Caki2 (cell line): ENCODE data around the gene SLC2A4. TPM values are rescaled to one million over a fixed set of nuclear protein-coding genes. Genes with fewer than 3 reads are reported as not detected.
"Not testable (repeated sequence)": the region's sequence is repeated elsewhere in the genome, so short reads cannot be mapped to it uniquely, and the experiment has no call there.

ENCODE experiments used
- DNase-seq: peaks from one replicate; pipeline ENCODE4 v3.0.0-alpha.2; 2015; ENCODE audit warnings: low read depth
- in situ Hi-C: cut with HindIII; loops from 2 replicates; pipeline ENCODE4 v1.10.0; 2016; ENCODE audit warnings: low sequenced_read_pairs, low pct_unique_long_range_greater_than_20kb, mixed read lengths
- total RNA-seq: library from RNA; depleted of rRNA; stranded (reverse); fragments of >200 nt; shearing (Covaris generic); gene quantifications from 2 replicates; pipeline ENCODE4 v1.2.3, GENCODE V29; 2014; ENCODE audit warnings: low replicate concordance; rRNA removed

SLC2A4 gene
- total RNA-seq, 1 experiment from 2014 or later = not detected

DNA sequence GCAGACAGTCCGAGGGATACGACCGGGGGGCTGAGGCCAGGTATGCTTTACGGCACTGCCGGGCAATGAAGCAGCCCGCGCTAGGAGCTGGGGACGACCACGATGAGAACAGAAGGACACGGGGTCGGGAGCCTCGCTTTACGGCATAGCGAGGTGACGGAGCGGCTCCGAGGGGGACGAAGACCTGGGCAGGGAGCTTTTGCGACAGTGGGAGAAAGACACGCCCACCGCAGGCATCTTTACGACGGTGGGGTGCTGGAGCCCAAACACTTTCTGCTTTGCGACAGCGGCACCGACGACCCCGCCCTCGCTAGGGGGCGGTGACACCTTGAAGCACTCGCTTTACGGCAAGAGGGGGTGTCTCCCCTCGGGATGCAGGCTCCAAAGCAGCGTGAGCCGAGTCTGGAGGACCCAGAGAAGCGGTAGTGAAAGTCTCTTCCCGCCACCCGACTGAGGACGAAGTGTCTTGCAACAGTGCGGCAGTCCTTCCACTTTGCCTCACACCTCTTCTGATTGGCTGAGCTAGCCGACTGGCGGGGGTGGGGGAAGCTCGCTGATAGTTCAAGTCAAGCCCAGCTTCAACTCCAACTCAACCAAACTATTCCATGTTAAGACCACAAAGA, 48.0 kb downstream of the SLC2A4 start:
- in situ Hi-C loops = no loop called here
- DNase-seq = peak; percentile 99

DNA sequence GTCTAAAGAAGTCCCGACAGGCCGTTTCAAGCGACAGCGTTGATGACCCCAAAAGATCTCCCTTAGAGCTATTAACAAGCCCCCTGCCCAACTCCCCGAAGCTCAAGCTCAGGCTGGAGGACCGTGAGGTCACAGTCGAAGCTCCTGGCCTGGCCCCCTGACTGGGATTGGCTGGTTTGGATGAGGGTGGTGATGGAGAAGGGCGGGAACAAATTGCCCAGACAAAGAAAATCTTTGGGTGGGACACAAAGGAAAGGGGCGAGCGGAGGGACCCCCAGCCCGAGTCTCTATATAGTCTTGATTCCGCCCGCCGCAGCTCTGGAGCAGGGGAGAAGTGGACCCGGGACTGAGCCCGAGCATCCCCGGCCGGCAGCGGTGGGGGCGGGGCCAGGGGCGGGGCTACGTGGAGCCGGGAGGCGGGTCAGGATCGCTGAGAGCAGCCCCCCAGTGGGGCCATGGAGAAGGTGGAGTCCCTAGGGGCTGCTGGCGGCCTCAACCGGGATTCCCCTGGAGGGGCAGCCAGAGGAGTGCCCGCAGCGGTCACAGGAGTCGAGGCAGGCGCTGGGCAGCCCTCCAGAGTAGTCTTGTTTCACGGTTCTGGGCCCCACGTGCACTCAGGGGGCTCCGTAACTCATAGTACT, 48.6 kb downstream of the SLC2A4 start:
- in situ Hi-C loops = no loop called here
- DNase-seq = no peak

DNA sequence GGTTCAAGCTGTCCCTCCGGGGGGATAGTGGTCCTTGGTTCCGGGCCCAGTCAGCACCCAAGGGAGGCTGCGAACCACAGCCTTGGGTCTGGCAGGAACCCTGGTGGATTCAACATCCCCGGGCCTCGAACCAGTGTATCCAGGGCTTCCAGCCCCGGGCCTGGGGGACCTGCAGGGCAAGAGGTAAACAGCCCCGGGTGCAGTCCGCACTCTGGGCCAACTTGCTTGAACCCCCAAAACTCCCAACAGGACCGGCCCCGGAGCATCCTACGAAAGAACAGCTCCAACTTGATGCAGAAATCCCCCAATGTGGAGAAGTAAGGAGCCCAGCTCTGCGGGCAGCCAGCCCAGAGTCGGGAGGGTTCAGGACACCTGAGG, 49.1 kb downstream of the SLC2A4 start:
- in situ Hi-C loops = no loop called here
- no peak for DNase-seq

- no peak for DNase-seq
- in situ Hi-C loops = no loop called here
Measured at GRCh38 chr17:7332111-7332510, 50.6 kb downstream of the SLC2A4 start.

DNA sequence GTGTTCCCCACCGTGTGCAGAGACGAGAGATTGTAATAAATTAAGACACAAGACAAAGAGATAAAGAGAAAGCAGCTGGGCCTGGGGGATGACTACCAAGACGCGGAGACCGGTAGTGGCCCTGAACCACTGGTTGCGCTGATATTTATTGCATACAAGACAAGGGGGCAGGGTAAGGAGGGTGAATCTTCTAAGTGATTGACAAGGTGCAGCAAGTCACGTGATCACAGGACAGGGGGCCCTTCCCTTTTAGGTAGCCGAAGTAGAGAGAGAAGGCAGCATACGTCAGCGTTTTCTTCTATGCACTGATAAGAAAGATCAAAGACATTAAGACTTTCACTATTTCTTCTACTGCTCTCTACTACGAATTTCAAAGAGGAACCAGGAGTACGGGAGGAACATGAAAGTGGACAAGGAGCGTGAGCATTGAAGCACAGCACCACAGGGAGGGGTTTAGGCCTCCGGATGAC, 51.1 kb downstream of the SLC2A4 start:
- in situ Hi-C loops, DNase-seq: not testable (repeated sequence)

DNA sequence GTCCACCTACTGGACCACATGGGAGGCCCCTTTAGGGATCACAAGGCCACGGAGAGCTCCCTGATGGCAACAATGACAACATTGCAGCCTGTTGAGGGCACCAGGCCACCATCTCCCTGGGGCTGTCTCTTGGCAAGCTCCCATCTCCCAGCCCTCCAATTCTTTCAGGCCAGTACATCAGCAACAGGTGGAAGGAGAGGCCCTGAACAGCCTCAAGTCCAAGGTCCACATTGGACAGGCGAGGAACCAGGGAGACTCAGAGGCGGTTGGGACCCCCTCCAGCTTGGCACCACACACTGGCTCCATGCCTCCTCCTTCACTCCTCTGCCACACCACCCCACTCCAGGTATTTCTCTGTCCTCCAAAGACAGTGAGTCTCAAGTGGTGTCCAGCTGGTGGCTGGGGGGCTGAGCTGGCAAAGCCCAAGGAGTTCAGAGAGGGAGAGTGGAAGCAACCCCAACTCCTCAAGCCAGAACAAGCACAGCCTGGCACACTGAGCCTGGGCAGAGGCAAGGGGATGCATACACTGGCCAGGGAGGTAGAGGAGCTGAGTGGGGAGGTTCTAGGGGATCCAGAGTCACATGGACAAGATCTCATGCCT, 53.5 kb downstream of the SLC2A4 start:
- DNase-seq = no peak
- in situ Hi-C loops = no loop called here

DNA sequence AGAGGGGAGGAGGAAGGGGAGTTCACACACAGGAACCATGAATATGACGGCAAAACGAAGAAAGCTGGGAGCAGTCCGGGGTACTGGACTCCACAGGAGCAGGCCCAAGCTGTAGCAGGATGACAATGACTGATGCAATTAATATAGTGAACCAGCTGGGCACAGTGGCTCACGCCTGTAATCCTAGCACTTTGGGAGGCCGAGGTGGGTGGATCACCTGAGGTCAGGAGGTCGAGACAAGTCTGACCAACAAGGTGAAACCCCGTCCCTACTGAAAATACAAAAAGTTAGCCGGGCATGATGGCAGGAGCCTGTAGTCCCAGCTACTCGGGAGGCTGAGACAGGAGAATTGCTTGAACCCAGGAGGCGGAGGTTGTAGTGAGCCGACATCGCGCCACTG, 54.2 kb downstream of the SLC2A4 start:
- DNase-seq, in situ Hi-C loops: not testable (repeated sequence)

DNA sequence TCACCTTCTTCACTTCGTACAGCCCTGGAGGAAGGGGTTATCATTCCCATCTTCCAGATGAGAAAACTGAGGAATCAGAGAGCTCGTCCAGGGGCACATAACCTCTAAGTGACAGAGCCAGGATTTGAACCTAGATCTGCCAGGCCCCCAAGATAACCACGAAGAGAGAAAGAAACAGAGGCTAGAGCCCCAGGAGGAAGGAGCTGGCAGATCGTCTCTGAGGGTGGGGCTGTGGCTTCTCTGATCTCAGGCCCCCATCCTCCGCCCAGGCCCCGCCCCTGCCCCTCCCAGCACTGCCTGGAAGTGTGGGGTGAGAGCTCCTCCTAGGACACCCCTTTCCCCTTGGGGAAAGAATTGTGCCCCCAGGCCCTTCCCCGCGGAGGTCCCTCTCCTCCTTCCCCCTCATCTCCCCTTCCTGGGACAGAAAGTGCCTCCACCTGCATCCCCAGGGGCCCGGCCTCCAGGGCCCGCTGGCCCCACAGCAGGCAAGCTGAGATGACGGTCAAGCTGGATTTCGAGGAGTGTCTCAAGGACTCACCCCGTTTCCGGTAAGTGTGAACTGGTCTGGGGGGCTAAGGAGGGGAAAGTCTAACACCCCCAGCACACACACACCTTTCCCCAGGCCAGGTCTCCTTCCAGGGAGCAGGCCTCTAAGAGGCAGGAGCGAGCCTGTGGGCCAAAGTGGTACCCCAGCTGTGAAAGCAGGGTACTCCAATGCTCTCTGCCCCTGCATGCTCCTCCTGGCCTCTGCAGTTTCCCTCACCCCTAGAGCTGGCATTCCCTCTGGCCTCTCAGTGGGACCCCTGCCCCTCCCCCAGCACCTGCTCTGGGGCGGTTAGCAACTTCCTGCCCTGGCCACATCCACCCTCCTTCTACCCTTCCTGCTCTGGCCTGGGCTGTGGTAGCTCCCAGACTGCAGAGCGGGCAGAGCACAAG, 55.0 kb downstream of the SLC2A4 start, which contains the start of gene ACAP1:
ACAP1 (plus strand) TSS at position 290 of the 936 bp plus-strand sequence; CDS start at position 496, 206 bp downstream.
- in situ Hi-C loops = no loop called here
- DNase-seq = no peak

GRCh38 chr17:7337600-7337999, 56.1 kb downstream of the SLC2A4 start:
- in situ Hi-C loops, DNase-seq: not testable (repeated sequence)

Other genes with a start within 250 kb of the SLC2A4 start
- 3.7 and 8.6 TPM in 2 replicates for gene SLC16A13, start 245.7 kb upstream of the SLC2A4 start, total RNA-seq
- gene SLC16A11, start 237.6 kb upstream of the SLC2A4 start, total RNA-seq = not detected in 2 replicates
- gene CLEC10A, start 201.5 kb upstream of the SLC2A4 start, total RNA-seq = not detected in 2 replicates
- not detected in 2 replicates for gene ASGR2, start 166.9 kb upstream of the SLC2A4 start, total RNA-seq
- not detected in 2 replicates for gene ASGR1, start 102.3 kb upstream of the SLC2A4 start, total RNA-seq
- gene DLG4, start 61.9 kb upstream of the SLC2A4 start, total RNA-seq = 2.8 and 4.8 TPM in 2 replicates
- 301 and 338 TPM in 2 replicates for gene ACADVL, start 61.8 kb upstream of the SLC2A4 start, total RNA-seq
- 33.3 and 64.4 TPM in 2 replicates for gene DVL2, start 47.2 kb upstream of the SLC2A4 start, total RNA-seq
- gene PHF23, start 42.3 kb upstream of the SLC2A4 start, total RNA-seq = 28.0 and 39.4 TPM in 2 replicates
- gene GABARAP, start 39.3 kb upstream of the SLC2A4 start, total RNA-seq = 211 and 296 TPM in 2 replicates
- gene CTDNEP1, start 30.0 kb upstream of the SLC2A4 start, total RNA-seq = 9.6 and 19.0 TPM in 2 replicates
- 25.5 and 32.4 TPM in 2 replicates for gene ELP5, start 29.5 kb upstream of the SLC2A4 start, total RNA-seq
- not detected in 2 replicates for gene CLDN7, start 19.2 kb upstream of the SLC2A4 start, total RNA-seq
- gene YBX2, start 12.9 kb downstream of the SLC2A4 start, total RNA-seq = 1.8 and 8.5 TPM in 2 replicates
- gene EIF5A, start 25.9 kb downstream of the SLC2A4 start, total RNA-seq = 483 and 624 TPM in 2 replicates
- gene GPS2, start 33.6 kb downstream of the SLC2A4 start, total RNA-seq = 51.1 and 56.4 TPM in 2 replicates
- gene NEURL4, start 47.6 kb downstream of the SLC2A4 start, total RNA-seq = 15.0 and 17.9 TPM in 2 replicates
- gene ACAP1, start 54.8 kb downstream of the SLC2A4 start, total RNA-seq = 2.3 and 26.4 TPM in 2 replicates
- 17.2 and 23.2 TPM in 2 replicates for gene KCTD11, start 70.4 kb downstream of the SLC2A4 start, total RNA-seq
- not detected in 2 replicates for gene TMEM95, start 73.4 kb downstream of the SLC2A4 start, total RNA-seq
- 1.8 and 2.9 TPM in 2 replicates for gene TNK1, start 99.4 kb downstream of the SLC2A4 start, total RNA-seq
- gene PLSCR3, start 112.8 kb downstream of the SLC2A4 start, total RNA-seq = 5.6 and 14.4 TPM in 2 replicates
- 132 and 200 TPM in 2 replicates for gene TMEM256, start 122.4 kb downstream of the SLC2A4 start, total RNA-seq
- gene NLGN2, start 126.1 kb downstream of the SLC2A4 start, total RNA-seq = 1.1 TPM in 1 of 2 replicates, not detected in the other
- gene SPEM1, start 138.6 kb downstream of the SLC2A4 start, total RNA-seq = not detected in 2 replicates
- not detected in 2 replicates for gene SPEM2, start 143.9 kb downstream of the SLC2A4 start, total RNA-seq
- gene SPEM3, start 147.1 kb downstream of the SLC2A4 start, total RNA-seq = not detected in 2 replicates
- gene TMEM102, start 153.7 kb downstream of the SLC2A4 start, total RNA-seq = 2.9 and 6.7 TPM in 2 replicates
- gene FGF11, start 157.8 kb downstream of the SLC2A4 start, total RNA-seq = 0.06 and 0.98 TPM in 2 replicates
- gene CHRNB1, start 163.3 kb downstream of the SLC2A4 start, total RNA-seq = 4.0 and 11.0 TPM in 2 replicates
- gene ZBTB4, start 197.9 kb downstream of the SLC2A4 start, total RNA-seq = 4.6 and 5.8 TPM in 2 replicates
- gene SLC35G6, start 199.7 kb downstream of the SLC2A4 start, total RNA-seq = not detected in 2 replicates
- gene POLR2A, start 202.6 kb downstream of the SLC2A4 start, total RNA-seq = 10.9 and 11.8 TPM in 2 replicates